Suprapubic skin (tissue), 4 donors: ENCODE data around the gene ITGA8. TPM values are rescaled to one million over a fixed set of nuclear protein-coding genes. Genes with fewer than 3 reads are reported as not detected.
"Not testable (repeated sequence)": the region's sequence is repeated elsewhere in the genome, so short reads cannot be mapped to it uniquely, and the experiment has no call there.

Experiments
- DNase-seq, 2 donors: peaks; one replicate each; pipeline ENCODE4 v3.0.0-alpha.2; 2019; ENCODE audit warnings: low spot score in 2 of 2
- H3K27ac ChIP-seq: fragments of 200-600 bp; sonication (generic); one replicate; pipeline ENCODE4 v1.5.1; 2019
- H3K27me3 ChIP-seq: fragments of 200-600 bp; sonication (generic); one replicate; pipeline ENCODE4 v1.5.1; 2019
- H3K36me3 ChIP-seq: fragments of 200-600 bp; sonication (generic); one replicate; pipeline ENCODE4 v1.5.1; 2019
- H3K4me1 ChIP-seq: fragments of 200-600 bp; sonication (generic); one replicate; pipeline ENCODE4 v1.5.1; 2019
- H3K4me3 ChIP-seq: fragments of 200-600 bp; sonication (generic); one replicate; pipeline ENCODE4 v1.5.1; 2019; ENCODE audit warnings: mild to moderate bottlenecking
- H3K9me3 ChIP-seq: fragments of 200-600 bp; sonication (generic); one replicate; pipeline ENCODE4 v1.5.1; 2019
- EP300 ChIP-seq: sonication (generic); formaldehyde crosslinking; IDR thresholded peaks from one replicate; pipeline ENCODE4 v1.6.1; 2017; ENCODE audit warnings: antibody characterized with exemption
- POLR2A ChIP-seq, 2 donors: fragments of 450-650 bp; IDR thresholded peaks; one replicate each; pipeline ENCODE4 v1.6.1; 2017; ENCODE audit warnings: antibody characterized with exemption in 2 of 2, mild to moderate bottlenecking in 2 of 2, moderate library complexity in 2 of 2
- POLR2AphosphoS5 ChIP-seq, 3 donors: sonication (generic); formaldehyde crosslinking; IDR thresholded peaks; one replicate each; pipeline ENCODE4 v1.6.1; 2017; ENCODE audit warnings: antibody characterized with exemption in 3 of 3
- WGBS: methylation state at CpG from one replicate; pipeline ENCODE4 v1.1.5; 2018; 5-methylcytosine and 5-hydroxymethylcytosine counted together
- total RNA-seq, 4 donors: library from RNA; depleted of rRNA; stranded (reverse); fragments of >200 nt; gene quantifications; one replicate each; pipeline ENCODE4 v1.1.0, GENCODE V29; 2016
- TF ChIP-seq, protein P1 (sequence below), 2 donors: fragments of 200-600 bp in 1 of 2; fragments of 450-650 bp in 1 of 2; sonication (generic) in 1 of 2; IDR thresholded peaks; one replicate each; pipeline ENCODE4 v1.5.1; 2016 to 2019; ENCODE audit warnings: antibody characterized with exemption in 2 of 2, mild to moderate bottlenecking in 1 of 2, moderate library complexity in 1 of 2

The ITGA8 gene
- total RNA-seq: 1 to 10 TPM; 1.9 to 4.7 (median 2.5) TPM

DNA sequence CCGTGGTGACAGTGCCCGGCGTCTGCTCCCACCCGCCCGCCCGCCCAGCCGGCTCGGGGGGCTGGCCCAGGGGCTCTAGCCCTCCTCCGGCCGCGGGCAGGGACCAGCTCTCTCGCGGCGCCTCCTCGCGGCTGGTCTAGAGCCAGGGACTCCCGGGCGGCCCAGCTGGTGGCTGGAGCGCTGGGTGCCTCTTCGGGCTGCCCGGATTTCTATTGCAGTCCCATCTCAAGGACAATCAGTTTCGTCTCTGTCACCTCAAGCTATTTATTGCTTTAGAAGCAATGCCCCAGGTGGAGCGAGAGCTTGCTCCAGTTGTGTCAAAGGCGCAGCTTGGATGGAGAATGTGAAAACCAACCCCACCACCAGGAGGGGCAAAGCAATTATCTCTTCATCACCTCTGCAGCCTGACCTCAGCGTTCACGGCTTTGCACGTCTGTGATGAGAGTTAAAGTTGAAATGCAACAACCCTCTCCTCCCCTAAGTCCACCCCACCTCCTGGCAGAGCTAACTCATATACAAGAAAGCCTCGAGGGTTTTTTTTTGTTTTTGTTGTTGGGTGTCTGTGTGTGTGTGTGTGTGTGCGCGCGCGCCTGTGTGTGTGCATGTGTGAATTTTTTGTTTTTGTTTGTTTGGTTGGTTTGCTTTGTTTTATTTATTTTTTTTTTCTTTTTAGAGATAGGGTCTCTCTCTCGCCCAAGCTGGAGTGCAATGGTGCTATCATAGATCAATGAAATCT, at the start of gene ITGA8:
ITGA8 (minus strand) TSS at position 24 of the 736 bp plus-strand sequence. CDS start 151 bp downstream, outside the sequence.
- no peak for TF ChIP-seq POLR2AphosphoS5 (IDR thresholded peaks at IDR 0.05)
- TF ChIP-seq, protein P1, sequence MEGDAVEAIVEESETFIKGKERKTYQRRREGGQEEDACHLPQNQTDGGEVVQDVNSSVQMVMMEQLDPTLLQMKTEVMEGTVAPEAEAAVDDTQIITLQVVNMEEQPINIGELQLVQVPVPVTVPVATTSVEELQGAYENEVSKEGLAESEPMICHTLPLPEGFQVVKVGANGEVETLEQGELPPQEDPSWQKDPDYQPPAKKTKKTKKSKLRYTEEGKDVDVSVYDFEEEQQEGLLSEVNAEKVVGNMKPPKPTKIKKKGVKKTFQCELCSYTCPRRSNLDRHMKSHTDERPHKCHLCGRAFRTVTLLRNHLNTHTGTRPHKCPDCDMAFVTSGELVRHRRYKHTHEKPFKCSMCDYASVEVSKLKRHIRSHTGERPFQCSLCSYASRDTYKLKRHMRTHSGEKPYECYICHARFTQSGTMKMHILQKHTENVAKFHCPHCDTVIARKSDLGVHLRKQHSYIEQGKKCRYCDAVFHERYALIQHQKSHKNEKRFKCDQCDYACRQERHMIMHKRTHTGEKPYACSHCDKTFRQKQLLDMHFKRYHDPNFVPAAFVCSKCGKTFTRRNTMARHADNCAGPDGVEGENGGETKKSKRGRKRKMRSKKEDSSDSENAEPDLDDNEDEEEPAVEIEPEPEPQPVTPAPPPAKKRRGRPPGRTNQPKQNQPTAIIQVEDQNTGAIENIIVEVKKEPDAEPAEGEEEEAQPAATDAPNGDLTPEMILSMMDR (IDR thresholded peaks at IDR 0.05): peak in 1 of 2 donors; percentile 4
- no peak within 1 kb of the TSS for H3K27ac ChIP-seq
- no peaks in the 10 kb centered on the region for H3K36me3 ChIP-seq
- no peaks in the 10 kb centered on the region for H3K9me3 ChIP-seq
- H3K4me1 ChIP-seq: peaks cover 13% of the 10 kb centered on the region
- peaks cover 33% of the 10 kb centered on the region for H3K27me3 ChIP-seq
- no peak for DNase-seq
- 27% methylated on average over 20 of the region's 33 CpGs for WGBS
- peak within 1 kb of the TSS; percentile 45 for H3K4me3 ChIP-seq

DNA sequence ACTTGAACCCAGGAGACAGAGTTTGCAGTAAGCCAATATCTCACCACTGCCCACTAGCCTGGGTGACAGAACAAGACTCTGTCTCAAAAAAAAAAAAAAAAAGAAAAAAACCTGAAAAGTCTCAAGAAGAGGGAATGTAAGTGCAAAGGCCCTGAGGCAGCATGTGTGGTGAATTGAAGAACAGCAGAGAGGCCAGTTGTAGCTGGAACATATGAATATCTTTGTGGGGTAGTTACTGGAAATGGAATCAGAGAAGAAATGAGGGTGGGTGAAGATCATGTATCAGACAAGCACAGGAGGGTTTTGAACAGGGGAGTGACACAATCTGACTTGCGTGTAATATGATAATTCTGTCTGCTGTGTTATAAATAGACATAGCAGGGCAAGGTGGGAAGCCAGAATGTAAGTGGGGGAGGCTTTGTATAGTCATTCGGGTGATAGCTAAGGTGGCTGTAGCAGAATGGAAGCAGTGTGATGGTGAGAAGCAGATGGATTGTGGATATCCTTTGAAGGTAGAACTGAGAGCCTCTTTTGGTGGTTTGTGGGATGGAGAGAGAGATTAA, 45.3 kb upstream of the ITGA8 start:
- TF ChIP-seq EP300: no peak
- TF ChIP-seq POLR2A (IDR thresholded peaks at IDR 0.05): no peak
- TF ChIP-seq, protein P1 (IDR thresholded peaks at IDR 0.05): no peak
- no peak for TF ChIP-seq POLR2AphosphoS5 (IDR thresholded peaks at IDR 0.05)
- Histone ChIP-seq H3K4me1 (no peaks in the 10 kb centered on the region), H3K36me3 (no peaks in the 10 kb centered on the region), H3K9me3 (no peaks in the 10 kb centered on the region), H3K4me3 (no peak overlapping the region), H3K27me3 (no peaks in the 10 kb centered on the region), H3K27ac (no peak overlapping the region)
- DNase-seq: no peak
- WGBS: 87% methylated on average over 2 of the region's 2 CpGs

DNA sequence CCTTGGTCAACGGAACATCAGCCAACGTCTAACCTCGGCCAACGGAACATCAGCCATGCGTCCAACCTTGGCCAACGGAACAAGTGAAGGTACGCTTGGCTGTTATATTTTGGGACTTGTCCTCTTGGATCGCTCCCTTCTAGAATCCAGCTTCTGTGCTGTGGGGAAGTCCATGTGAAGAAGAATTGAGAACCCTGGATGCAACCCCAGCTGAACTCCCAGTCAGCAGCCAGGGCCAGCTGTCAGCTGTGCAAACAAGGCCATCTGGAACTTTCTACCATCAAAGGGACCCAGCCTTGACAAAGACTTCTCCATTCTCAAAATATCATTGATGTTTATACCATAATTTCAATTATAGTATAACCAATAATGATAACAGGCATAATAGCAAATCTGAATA, 43.3 kb upstream of the ITGA8 start:
- no peaks in the 10 kb centered on the region for H3K4me1 ChIP-seq
- DNase-seq: no peak
- H3K4me3 ChIP-seq: no peak overlapping the region
- no peak for TF ChIP-seq EP300
- TF ChIP-seq, protein P1 (IDR thresholded peaks at IDR 0.05): no peak
- TF ChIP-seq POLR2A (IDR thresholded peaks at IDR 0.05): no peak
- TF ChIP-seq POLR2AphosphoS5 (IDR thresholded peaks at IDR 0.05): no peak
- H3K9me3 ChIP-seq: no peaks in the 10 kb centered on the region
- H3K27ac ChIP-seq: no peak overlapping the region
- WGBS: 90% methylated on average over 8 of the region's 8 CpGs
- no peaks in the 10 kb centered on the region for H3K27me3 ChIP-seq
- H3K36me3 ChIP-seq: no peaks in the 10 kb centered on the region

DNA sequence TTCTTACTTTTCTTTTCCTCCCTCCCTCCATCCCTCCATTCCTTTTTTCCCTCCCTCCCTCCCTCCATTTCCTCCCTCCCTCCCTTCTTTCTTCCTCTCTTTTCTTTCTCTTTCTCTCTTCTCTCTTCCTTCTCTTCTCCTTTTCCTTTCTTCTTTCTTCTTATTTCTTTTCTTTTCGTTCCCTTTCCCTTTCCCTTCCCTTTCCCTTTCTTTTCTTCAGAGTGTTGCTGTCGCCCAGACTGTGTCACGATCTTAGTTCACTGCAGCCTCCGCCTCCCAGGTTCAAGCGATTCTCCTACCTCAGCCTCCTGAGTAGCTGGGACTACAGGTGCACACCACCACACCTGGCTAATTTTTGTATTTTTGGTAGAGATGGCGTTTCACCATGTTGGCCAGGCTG, 42.5 kb upstream of the ITGA8 start:
- not testable (repeated sequence) for DNase-seq, H3K4me3 ChIP-seq, H3K4me1 ChIP-seq, H3K9me3 ChIP-seq, H3K27ac ChIP-seq, H3K27me3 ChIP-seq, H3K36me3 ChIP-seq
- 96% methylated on average over 6 of the region's 6 CpGs for WGBS

DNA sequence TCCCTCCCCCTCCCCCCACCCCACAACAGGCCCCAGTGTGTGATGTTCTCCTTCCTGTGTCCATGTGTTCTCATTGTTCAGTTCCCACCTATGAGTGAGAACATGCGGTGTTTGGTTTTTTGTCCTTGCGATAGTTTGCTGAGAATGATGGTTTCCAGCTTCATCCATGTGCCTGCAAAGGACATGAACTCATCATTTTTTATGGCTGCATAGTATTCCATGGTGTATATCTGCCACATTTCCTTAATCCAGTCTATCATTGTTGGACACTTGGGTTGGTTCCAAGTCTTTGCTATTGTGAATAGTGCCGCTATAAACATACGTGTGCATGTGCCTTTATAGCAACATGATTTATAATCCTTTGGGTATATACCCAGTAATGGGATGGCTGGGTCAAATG, 41.5 kb upstream of the ITGA8 start:
- 96% methylated on average over 4 of the region's 4 CpGs for WGBS
- not testable (repeated sequence) for H3K27me3 ChIP-seq, H3K4me1 ChIP-seq, H3K9me3 ChIP-seq, H3K27ac ChIP-seq, H3K36me3 ChIP-seq, DNase-seq, H3K4me3 ChIP-seq

DNA sequence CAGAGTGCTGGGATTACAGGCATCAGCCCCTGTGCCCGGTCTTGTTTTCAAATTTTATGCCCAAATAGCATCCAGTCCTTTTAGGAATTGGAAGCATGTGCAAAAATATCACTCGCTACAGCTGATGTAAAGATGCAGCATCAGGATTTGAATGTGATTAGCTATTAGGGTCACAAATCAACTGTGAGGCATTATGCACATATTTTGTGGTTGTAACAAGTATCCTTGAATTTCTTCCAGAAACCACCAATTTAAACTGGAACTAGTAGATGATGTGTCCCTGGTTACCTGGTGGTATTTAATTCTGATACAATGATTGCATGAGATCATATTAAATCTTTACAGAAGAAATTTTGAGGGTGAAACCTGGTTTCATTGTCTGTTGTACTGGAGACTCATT, 41.0 kb upstream of the ITGA8 start:
- TF ChIP-seq EP300 (no peak), POLR2A (IDR thresholded peaks at IDR 0.05) (no peak), POLR2AphosphoS5 (IDR thresholded peaks at IDR 0.05) (no peak)
- TF ChIP-seq, protein P1 (IDR thresholded peaks at IDR 0.05): no peak
- H3K9me3 ChIP-seq: no peaks in the 10 kb centered on the region
- H3K27ac ChIP-seq: no peak overlapping the region
- no peaks in the 10 kb centered on the region for H3K36me3 ChIP-seq
- no peak overlapping the region for H3K4me3 ChIP-seq
- H3K4me1 ChIP-seq: no peaks in the 10 kb centered on the region
- no peaks in the 10 kb centered on the region for H3K27me3 ChIP-seq
- WGBS: 90% methylated on average over 2 of the region's 2 CpGs
- no peak for DNase-seq
